GM12878 (cell line): ENCODE measurements around the gene LPAR3.

Source experiments
- BHLHE40 ChIP-seq, 2 experiments: fragments of 450-650 bp in 1 of 2; IDR thresholded peaks; 2 replicates each; pipeline ENCODE4 v1.6.1; 2011 to 2017; ENCODE audit warnings: low read depth in 2 of 2, borderline replicate concordance in 1 of 2, improper control_type of control experiment in 1 of 2, low read length in 1 of 2, mild to moderate bottlenecking in 1 of 2
- CBX5 ChIP-seq: sonication (generic); IDR thresholded peaks from 2 replicates; pipeline ENCODE4 v1.6.1; 2016; ENCODE audit warnings: low read depth, moderate library complexity, mild to moderate bottlenecking, inconsistent platforms
- CEBPB ChIP-seq, 2 experiments: fragments of 150-350 bp in 1 of 2; IDR thresholded peaks; 2 replicates each; pipeline ENCODE4 v1.6.1; 2012 to 2014; ENCODE audit warnings: low read depth in 2 of 2, low read length in 2 of 2, borderline replicate concordance in 1 of 2, inconsistent platforms in 1 of 2
- EP300 ChIP-seq, 2 experiments: fragments of 150-350 bp in 1 of 2; IDR thresholded peaks; 2 replicates each; pipeline ENCODE4 v1.6.1; 2011 to 2012; ENCODE audit warnings: low read depth in 2 of 2, low read length in 2 of 2, borderline replicate concordance in 1 of 2, improper control_type of control experiment in 1 of 2, inconsistent platforms in 1 of 2; ENCODE audit not compliant: control insufficient read depth in 1 of 2
- GABPA ChIP-seq: IDR thresholded peaks from 2 replicates; pipeline ENCODE4 v1.6.1; 2014; ENCODE audit warnings: antibody characterized with exemption, low read depth, mild to moderate bottlenecking, inconsistent platforms
- NRF1 ChIP-seq: conservative IDR thresholded peaks from 2 replicates; pipeline ENCODE4 v1.6.1; 2011; ENCODE audit warnings: mild to moderate bottlenecking, low read depth, low read length, improper control_type of control experiment
- RB1 ChIP-seq: fragments of 450-650 bp; formaldehyde crosslinking; IDR thresholded peaks from 2 replicates; pipeline ENCODE4 v1.6.1; 2017; ENCODE audit warnings: mild to moderate bottlenecking, borderline replicate concordance
- SP1 ChIP-seq: IDR thresholded peaks from one replicate; pipeline ENCODE4 v1.6.1; 2011; ENCODE audit warnings: low read depth, low read length
- ZNF24 ChIP-seq: fragments of 450-650 bp; IDR thresholded peaks from 2 replicates; pipeline ENCODE4 v1.6.1; 2017; ENCODE audit warnings: antibody characterized with exemption, mild to moderate bottlenecking
- TF ChIP-seq, protein P1 (sequence below): fragments of 450-650 bp; IDR thresholded peaks from 2 replicates; pipeline ENCODE4 v1.6.1; 2017; ENCODE audit warnings: mild to moderate bottlenecking, low read depth, inconsistent platforms; ENCODE audit not compliant: poor library complexity, severe bottlenecking
- TF ChIP-seq, protein P2 (sequence below): IDR thresholded peaks from 2 replicates; pipeline ENCODE4 v1.6.1; 2011; ENCODE audit warnings: low read depth, low read length, improper control_type of control experiment, borderline replicate concordance
- TF ChIP-seq, protein P3 (sequence below): IDR thresholded peaks from 2 replicates; pipeline ENCODE4 v1.6.1; 2011; ENCODE audit warnings: borderline replicate concordance, low read depth, mild to moderate bottlenecking, moderate library complexity, mixed read lengths, low read length; ENCODE audit not compliant: insufficient read depth; ENCODE audit errors: extremely low read length
- TF ChIP-seq, protein P4 (sequence below), 3 experiments: IDR thresholded peaks in 2 of 3; conservative IDR thresholded peaks in 1 of 3; 2 replicates each; pipeline ENCODE4 v1.5.1; 2011; ENCODE audit warnings: low read depth in 3 of 3, low read length in 3 of 3, mild to moderate bottlenecking in 3 of 3, control low read depth in 2 of 3, moderate library complexity in 2 of 3, inconsistent platforms in 1 of 3, mixed read lengths in 1 of 3; ENCODE audit not compliant: control insufficient read depth in 2 of 3, insufficient read depth in 1 of 3; ENCODE audit errors: extremely low read depth in 1 of 3
- TF ChIP-seq, protein P5 (sequence below): IDR thresholded peaks from 2 replicates; pipeline ENCODE4 v1.6.1; 2011; ENCODE audit warnings: low read depth, mild to moderate bottlenecking, low read length, moderate library complexity, borderline replicate concordance; ENCODE audit errors: extremely low read depth

DNA sequence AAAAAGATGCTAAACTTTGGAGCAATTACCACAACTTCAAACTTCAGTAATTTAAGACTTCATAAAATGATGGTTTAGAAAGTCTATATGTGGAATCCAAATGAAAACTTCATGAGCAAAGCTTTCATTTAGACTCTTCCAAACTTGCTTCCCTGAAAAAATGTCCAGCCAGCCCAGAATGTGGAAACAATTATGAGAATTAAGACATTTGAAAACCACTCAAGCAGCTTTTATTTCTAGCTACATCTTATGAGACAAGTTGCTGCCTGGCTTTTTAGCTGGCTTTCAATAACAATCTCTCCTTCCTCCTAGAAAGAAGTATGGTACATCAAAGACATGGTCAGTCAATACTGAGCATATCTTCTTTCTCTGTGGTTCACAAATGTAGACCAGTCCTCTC lies 21.8 kb downstream of the LPAR3 start:
- TF ChIP-seq CEBPB (IDR thresholded peaks at IDR 0.05; ENCODE audit: borderline replicate concordance in 1 of 2, low read depth in 2 of 2, low read length in 2 of 2) (no peak), CBX5 (no peak), EP300 (IDR thresholded peaks at IDR 0.05; ENCODE audit: borderline replicate concordance in 1 of 2, control insufficient read depth in 1 of 2, low read depth in 2 of 2, low read length in 2 of 2) (no peak), SP1 (no peak), RB1 (no peak), BHLHE40 (IDR thresholded peaks at IDR 0.05; ENCODE audit: borderline replicate concordance in 1 of 2, low read depth in 2 of 2, low read length in 1 of 2) (no peak), GABPA (no peak), NRF1 (no peak), ZNF24 (no peak)
- TF ChIP-seq, protein P1, sequence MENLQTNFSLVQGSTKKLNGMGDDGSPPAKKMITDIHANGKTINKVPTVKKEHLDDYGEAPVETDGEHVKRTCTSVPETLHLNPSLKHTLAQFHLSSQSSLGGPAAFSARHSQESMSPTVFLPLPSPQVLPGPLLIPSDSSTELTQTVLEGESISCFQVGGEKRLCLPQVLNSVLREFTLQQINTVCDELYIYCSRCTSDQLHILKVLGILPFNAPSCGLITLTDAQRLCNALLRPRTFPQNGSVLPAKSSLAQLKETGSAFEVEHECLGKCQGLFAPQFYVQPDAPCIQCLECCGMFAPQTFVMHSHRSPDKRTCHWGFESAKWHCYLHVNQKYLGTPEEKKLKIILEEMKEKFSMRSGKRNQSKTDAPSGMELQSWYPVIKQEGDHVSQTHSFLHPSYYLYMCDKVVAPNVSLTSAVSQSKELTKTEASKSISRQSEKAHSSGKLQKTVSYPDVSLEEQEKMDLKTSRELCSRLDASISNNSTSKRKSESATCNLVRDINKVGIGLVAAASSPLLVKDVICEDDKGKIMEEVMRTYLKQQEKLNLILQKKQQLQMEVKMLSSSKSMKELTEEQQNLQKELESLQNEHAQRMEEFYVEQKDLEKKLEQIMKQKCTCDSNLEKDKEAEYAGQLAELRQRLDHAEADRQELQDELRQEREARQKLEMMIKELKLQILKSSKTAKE: no peak
- TF ChIP-seq, protein P2, sequence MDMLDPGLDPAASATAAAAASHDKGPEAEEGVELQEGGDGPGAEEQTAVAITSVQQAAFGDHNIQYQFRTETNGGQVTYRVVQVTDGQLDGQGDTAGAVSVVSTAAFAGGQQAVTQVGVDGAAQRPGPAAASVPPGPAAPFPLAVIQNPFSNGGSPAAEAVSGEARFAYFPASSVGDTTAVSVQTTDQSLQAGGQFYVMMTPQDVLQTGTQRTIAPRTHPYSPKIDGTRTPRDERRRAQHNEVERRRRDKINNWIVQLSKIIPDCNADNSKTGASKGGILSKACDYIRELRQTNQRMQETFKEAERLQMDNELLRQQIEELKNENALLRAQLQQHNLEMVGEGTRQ: no peak
- TF ChIP-seq, protein P3, sequence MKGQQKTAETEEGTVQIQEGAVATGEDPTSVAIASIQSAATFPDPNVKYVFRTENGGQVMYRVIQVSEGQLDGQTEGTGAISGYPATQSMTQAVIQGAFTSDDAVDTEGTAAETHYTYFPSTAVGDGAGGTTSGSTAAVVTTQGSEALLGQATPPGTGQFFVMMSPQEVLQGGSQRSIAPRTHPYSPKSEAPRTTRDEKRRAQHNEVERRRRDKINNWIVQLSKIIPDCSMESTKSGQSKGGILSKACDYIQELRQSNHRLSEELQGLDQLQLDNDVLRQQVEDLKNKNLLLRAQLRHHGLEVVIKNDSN: no peak
- TF ChIP-seq, protein P4, sequence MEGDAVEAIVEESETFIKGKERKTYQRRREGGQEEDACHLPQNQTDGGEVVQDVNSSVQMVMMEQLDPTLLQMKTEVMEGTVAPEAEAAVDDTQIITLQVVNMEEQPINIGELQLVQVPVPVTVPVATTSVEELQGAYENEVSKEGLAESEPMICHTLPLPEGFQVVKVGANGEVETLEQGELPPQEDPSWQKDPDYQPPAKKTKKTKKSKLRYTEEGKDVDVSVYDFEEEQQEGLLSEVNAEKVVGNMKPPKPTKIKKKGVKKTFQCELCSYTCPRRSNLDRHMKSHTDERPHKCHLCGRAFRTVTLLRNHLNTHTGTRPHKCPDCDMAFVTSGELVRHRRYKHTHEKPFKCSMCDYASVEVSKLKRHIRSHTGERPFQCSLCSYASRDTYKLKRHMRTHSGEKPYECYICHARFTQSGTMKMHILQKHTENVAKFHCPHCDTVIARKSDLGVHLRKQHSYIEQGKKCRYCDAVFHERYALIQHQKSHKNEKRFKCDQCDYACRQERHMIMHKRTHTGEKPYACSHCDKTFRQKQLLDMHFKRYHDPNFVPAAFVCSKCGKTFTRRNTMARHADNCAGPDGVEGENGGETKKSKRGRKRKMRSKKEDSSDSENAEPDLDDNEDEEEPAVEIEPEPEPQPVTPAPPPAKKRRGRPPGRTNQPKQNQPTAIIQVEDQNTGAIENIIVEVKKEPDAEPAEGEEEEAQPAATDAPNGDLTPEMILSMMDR (IDR thresholded peaks at IDR 0.05 in 2 of 3, conservative IDR thresholded peaks at IDR 0.05 in 1 of 3; ENCODE audit: control insufficient read depth in 2 of 3, extremely low read depth in 1 of 3, insufficient read depth in 1 of 3, low read depth in 3 of 3, low read length in 3 of 3): no peak
- TF ChIP-seq, protein P5, sequence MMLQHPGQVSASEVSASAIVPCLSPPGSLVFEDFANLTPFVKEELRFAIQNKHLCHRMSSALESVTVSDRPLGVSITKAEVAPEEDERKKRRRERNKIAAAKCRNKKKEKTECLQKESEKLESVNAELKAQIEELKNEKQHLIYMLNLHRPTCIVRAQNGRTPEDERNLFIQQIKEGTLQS: no peak
